Measurements from ENCODE around the gene UBL5.
A peak's percentile ranks its signal among the peaks of the same experiment; 100 is the strongest.
"Not testable (repeated sequence)": the region's sequence is repeated elsewhere in the genome, so short reads cannot be mapped to it uniquely, and the experiment has no call there.

Gene UBL5

DNA sequence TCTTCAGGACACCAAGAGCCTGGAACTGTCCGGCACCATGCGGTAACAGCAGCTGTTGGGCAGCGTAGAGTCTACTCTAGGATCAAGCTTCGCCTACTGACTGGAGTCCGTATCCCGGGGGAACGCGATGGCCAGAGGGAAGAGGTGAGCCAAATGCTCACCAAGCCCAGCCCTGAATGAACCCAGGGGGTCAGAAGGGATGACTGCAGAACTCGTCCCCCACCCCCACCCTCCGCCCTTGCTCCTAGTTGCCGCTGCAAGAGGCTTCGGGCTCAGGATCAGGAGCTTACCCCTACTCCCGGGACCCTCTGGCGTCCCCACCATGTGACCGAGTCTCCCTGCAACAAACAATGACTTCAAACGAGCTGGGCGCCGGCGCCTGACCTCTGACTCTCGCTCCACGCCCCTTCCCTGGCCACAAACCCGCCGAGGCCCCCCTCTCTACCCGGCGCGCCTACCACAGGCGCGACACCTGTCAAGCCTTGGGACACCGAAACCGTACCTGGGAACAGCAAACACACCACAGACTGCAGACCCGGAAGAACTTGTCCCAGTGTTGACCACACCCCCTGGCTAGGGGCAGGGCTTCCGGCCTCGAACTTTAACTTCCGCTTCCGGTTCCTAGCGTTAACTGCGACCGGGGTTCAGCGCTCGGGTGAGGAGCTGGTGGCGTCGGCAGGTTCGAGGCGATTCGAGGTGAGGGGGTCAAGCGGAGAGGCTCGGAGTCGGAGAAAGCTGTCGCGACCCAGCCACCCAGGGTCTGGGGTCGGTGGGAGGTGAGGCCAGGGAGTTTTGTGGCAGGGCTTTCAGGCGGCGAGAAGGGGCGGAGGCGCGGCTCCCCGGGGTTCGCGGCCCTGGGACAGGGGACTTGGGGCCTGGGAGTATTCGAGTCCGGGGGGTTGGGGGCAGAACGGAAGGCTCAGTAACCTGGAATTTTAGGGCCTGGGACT, at the start of gene UBL5:
UBL5 (plus strand) TSS at position 630 of the 950 bp plus-strand sequence. CDS start 420 bp downstream, outside the sequence.
- DNase-seq (ENCODE audit: low read depth in 2 of 2), result peak; percentile 51 to 56

GRCh38 chr19:9782338-9782737, 45.4 kb upstream of the UBL5 start:
- no peak for DNase-seq (ENCODE audit: low read depth in 2 of 2)

- not testable (repeated sequence) for DNase-seq (ENCODE audit: low read depth in 2 of 2)
Observed at GRCh38 chr19:9784163-9784496, 43.6 kb upstream of the UBL5 start.

GRCh38 chr19:9785367-9786331, 42.1 kb upstream of the UBL5 start:
- peak; percentile 88 to 89 for DNase-seq (ENCODE audit: low read depth in 2 of 2)

GRCh38 chr19:9786342-9786741, 41.4 kb upstream of the UBL5 start:
- no peak for DNase-seq (ENCODE audit: low read depth in 2 of 2)

DNA sequence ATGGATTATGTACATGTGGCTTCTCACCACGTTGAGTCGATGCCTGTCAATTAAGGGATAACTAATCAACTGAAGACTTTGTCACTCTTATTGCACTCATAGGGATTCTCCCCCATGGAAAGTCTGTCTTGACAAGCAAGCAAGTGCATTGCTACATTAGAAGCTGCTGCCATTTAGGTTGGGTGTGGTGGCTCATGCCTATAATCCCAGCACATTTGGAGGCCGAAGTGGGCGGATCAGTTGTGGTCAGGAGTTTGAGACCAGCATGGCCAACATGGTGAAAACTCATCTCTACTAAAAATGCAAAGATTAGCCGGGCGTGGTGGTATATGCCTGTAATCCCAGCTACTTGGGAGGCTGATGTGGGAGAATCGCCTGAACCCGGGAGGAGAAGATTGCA, 40.9 kb upstream of the UBL5 start:
- no peak for DNase-seq (ENCODE audit: low read depth in 2 of 2)

GRCh38 chr19:9788604-9789003, 39.1 kb upstream of the UBL5 start:
- not testable (repeated sequence) for DNase-seq (ENCODE audit: low read depth in 2 of 2)

- DNase-seq (ENCODE audit: low read depth in 2 of 2), result no peak
Observed at GRCh38 chr19:9789066-9789465, 38.7 kb upstream of the UBL5 start.

GRCh38 chr19:9789579-9789978, 38.1 kb upstream of the UBL5 start:
- DNase-seq (ENCODE audit: low read depth in 2 of 2), result not testable (repeated sequence)

DNA sequence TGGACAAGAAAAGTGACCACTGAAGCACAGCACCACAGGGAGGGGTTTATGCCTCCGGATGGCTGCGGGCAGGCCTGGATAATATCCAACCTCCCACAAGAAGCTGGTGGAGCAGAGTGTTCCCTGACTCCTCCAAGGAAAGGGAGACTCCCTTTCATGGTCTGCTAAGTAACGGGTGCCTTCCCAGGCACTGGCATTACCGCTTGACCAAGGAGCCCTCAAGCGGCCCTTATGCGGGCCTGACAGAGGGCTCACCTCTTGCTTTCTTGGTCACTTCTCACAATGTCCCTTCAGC, 36.7 kb upstream of the UBL5 start:
- DNase-seq (ENCODE audit: low read depth in 2 of 2), result not testable (repeated sequence)

DNA sequence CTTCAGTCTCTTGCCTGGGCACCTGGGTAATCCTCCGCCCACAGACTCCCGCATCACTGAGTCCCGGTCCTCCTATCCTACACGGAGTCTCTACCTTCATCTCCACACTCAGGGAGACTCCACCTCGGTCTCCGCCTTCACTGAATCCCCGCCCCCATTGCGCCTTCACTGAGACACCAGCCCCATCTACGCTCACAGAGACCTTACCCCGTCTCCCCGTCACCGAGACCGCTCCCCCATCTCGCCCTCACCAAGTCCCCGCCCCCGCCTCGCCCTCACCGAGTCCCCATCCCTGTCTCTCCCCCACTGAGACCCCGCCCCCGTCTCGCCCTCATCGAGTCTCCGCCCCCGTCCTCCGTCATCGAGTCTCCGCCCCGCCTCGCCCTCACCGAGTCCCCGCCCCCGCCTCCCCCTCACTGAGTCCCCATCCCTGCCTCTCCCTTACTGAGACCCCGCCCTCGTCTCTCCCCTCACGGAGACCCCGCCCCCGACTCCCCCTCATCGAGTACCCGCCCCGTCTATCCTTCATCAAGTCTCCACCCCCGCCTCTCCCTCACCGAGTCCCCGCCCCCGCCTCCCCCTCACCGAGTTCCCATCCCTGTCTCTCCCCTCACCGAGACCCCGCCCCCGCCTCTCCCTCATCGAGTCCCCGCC, 36.0 kb upstream of the UBL5 start:
- peak; percentile 93 for DNase-seq (ENCODE audit: low read depth in 2 of 2)

- peak; percentile 88 to 89 for DNase-seq (ENCODE audit: low read depth in 2 of 2)
Observed at GRCh38 chr19:9792206-9793070, 35.3 kb upstream of the UBL5 start.

- no peak for DNase-seq (ENCODE audit: low read depth in 2 of 2)
Observed at GRCh38 chr19:9793071-9793591, 34.6 kb upstream of the UBL5 start.

DNA sequence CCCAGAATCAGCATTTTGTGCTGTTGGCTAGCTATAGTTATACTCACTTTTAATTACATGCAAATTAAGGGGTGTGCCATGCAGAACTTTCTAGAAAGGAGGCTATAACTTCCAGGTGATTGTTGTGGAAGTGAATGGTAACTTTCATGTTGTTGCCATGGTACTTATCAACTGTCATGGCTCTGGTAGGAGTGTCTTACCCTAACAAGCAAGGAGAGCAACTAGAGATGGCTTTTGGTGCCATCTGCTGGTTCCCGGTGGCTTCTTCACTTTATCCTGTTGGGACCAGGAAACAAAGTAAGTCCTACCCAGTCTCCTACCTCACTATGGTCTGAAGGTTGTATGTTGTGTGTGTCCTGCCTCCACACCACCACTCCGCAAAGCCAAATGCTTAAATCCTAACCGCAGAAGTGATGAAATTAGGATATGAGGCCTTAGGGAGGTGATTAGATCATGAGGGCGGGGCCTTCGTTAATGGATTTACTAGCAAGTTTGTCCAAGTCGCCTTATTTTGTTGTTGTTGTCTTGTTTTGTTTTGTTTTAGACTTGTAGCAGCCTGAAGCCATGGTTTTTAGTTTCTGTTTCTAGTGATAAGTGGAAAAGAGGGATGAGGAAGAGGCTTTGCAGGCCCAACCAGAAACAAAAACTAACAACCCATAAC, 31.5 kb upstream of the UBL5 start:
- DNase-seq (ENCODE audit: low read depth in 2 of 2), result peak; percentile 68 to 70

GRCh38 chr19:9797871-9798270, 29.8 kb upstream of the UBL5 start:
- no peak for DNase-seq (ENCODE audit: low read depth in 2 of 2)

DNA sequence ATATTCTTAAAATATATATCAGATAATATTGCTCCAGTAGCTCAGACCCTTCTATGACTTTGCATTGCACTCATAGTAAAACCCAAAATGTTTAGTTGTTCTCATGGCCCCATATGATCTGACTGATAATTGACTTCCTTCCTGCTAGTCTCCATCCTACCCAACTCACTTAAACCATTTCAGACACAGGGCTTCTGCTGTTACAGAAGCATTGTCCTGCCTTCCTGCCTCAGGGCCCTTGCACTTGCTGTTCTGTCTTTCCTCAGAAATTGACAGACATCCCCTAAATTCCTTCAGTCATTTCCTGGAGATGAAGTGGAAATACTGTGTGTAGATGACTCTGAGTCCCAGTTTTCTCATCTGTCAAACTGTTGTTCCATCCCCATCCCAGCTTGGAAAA, 28.6 kb upstream of the UBL5 start:
- no peak for DNase-seq (ENCODE audit: low read depth in 2 of 2)

- no peak for DNase-seq (ENCODE audit: low read depth in 2 of 2)
Observed at GRCh38 chr19:9801976-9802375, 25.7 kb upstream of the UBL5 start.

GRCh38 chr19:9806803-9807202, 20.9 kb upstream of the UBL5 start:
- DNase-seq (ENCODE audit: low read depth in 2 of 2), result no peak

DNA sequence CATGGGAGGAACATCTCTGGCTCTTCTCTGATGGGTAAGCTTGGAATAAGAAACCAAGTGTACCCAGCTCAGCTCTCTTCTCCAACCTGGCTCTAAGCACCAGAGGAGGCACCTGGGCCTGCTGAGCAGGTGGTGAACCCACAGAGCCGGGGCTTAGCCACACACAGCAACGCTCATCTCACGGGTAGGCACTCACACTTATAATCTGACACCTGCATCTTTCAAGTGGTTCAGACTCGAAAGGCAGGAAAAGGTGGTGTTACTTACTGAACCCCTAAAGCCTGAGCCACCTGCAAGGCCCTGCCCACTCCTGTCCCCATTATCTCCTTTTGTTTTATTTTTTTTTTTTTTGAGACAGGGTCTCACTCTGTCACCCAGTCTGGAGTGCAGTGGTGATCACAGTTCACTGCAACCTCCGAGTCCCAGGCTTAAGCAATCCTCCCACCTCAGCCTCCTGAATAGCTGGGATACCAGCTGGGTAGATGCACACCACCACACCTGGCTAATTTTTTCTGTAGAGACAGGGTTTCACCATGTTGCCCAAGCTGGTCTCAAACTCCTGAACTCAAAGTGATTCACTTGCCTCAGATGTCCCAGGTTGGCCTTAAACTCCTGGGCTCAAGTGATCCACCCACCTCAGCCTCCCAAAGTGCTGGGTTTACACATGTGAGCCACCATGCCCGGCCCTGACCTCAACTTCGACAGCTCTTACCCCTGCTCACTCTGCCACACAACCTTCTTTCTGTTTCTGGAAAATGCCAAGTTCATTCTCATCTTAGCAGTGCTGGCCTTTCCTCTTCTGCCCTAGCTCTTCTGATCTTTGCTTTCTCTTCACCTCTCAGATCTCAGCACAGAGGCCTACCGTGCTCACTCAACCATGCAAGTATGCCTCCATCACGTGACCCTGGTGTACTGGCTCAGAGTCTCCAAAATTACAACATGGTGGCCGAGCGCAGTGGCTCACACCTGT, 18.6 kb upstream of the UBL5 start:
- no peak for DNase-seq (ENCODE audit: low read depth in 2 of 2)

Measured in fibroblast of skin of left quadriceps (primary cell).